ENCODE data around the gene AGPAT1. TPM values are rescaled to one million over a fixed set of nuclear protein-coding genes. Genes with fewer than 3 reads are reported as not detected.

AGPAT1 gene
- total RNA-seq, 3 donors from 2014 or later = 49.0 to 60.1 (median 56.2) TPM

DNA sequence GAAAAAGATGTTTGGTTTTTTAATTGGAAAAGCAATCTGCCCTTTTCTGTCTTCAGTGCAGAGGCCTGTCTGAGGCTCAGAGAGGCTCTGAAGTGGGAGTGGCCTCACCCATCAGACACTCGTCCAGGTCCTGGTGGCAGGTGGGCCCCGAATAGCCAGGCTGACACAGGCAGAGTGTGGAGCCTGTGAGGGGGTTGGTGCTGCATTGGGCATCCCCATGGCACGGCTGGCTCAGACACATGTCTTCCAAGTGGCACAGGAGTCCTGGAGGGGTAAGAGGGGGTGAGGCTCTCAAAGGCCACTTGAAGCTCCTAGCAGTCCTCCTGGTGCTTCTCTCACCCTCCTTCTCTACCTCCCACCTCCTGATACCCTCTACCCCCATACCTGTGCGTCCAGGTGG, 44.1 kb upstream of the AGPAT1 start:
- intact Hi-C loops (cut with DNase I, micrococcal nuclease) = no loop called here
- H3K4me1 ChIP-seq (ENCODE audit: low read depth) = no peaks in the 10 kb centered on the region
- DNase-seq (no peak), ATAC-seq (no peak)
- no peaks in the 10 kb centered on the region for H3K36me3 ChIP-seq (ENCODE audit: low read depth)
- H3K4me3 ChIP-seq = no peak overlapping the region
- TF ChIP-seq, protein P1, sequence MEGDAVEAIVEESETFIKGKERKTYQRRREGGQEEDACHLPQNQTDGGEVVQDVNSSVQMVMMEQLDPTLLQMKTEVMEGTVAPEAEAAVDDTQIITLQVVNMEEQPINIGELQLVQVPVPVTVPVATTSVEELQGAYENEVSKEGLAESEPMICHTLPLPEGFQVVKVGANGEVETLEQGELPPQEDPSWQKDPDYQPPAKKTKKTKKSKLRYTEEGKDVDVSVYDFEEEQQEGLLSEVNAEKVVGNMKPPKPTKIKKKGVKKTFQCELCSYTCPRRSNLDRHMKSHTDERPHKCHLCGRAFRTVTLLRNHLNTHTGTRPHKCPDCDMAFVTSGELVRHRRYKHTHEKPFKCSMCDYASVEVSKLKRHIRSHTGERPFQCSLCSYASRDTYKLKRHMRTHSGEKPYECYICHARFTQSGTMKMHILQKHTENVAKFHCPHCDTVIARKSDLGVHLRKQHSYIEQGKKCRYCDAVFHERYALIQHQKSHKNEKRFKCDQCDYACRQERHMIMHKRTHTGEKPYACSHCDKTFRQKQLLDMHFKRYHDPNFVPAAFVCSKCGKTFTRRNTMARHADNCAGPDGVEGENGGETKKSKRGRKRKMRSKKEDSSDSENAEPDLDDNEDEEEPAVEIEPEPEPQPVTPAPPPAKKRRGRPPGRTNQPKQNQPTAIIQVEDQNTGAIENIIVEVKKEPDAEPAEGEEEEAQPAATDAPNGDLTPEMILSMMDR (IDR thresholded peaks at IDR 0.05) = no peak
- H3K9me3 ChIP-seq = no peaks in the 10 kb centered on the region

DNA sequence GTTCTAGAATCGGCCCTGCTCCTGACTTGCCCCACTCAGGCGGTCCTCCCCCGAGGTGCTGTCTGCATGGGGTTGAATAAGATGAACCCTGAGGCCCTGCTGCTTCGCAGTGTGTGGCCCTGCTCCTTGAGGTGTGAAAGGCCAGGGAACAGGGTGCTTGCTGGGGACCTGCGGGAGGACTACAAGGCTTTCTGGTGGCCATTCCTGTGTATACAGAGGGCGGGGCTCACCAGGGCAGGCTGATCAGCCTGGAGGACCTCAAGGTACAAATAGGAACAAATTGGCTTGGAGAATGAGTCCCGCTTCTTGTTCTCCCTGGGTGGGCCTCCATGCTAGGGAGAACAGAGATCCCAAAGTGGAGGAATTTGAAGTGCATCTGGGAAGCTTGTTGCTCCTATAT, 42.3 kb upstream of the AGPAT1 start:
- TF ChIP-seq, protein P1 (IDR thresholded peaks at IDR 0.05) = no peak
- ATAC-seq (no peak), DNase-seq (no peak)
- Histone ChIP-seq H3K9me3 (no peaks in the 10 kb centered on the region), H3K36me3 (ENCODE audit: low read depth) (no peaks in the 10 kb centered on the region), H3K4me3 (no peak overlapping the region), H3K4me1 (ENCODE audit: low read depth) (no peaks in the 10 kb centered on the region)
- intact Hi-C loops (cut with DNase I, micrococcal nuclease) = no loop called here

DNA sequence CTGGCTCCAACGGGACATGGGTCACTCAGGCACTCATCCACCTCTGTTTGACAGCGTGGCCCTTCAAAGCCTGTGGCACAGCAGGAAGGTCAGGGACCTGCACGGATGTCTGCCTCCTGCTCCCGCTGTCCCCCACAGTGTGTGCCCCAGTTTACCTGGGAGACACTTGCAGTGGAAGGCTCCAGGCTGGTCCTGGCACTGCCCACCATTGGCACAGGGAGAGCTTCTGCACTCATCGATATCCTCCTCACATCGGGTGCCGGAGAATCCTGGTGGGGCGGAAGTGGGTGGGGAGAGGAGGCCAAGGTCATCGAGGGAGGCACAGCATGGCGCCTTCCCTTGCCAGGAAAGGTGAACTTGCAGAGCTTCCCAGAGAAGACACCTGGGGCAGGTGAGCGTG, 41.1 kb upstream of the AGPAT1 start:
- H3K36me3 ChIP-seq (ENCODE audit: low read depth) = no peaks in the 10 kb centered on the region
- no peaks in the 10 kb centered on the region for H3K4me1 ChIP-seq (ENCODE audit: low read depth)
- DNase-seq = no peak
- TF ChIP-seq, protein P1 (IDR thresholded peaks at IDR 0.05) = no peak
- no peaks in the 10 kb centered on the region for H3K9me3 ChIP-seq
- H3K4me3 ChIP-seq = no peak overlapping the region
- intact Hi-C loops (cut with DNase I, micrococcal nuclease) = no loop called here
- no peak for ATAC-seq

DNA sequence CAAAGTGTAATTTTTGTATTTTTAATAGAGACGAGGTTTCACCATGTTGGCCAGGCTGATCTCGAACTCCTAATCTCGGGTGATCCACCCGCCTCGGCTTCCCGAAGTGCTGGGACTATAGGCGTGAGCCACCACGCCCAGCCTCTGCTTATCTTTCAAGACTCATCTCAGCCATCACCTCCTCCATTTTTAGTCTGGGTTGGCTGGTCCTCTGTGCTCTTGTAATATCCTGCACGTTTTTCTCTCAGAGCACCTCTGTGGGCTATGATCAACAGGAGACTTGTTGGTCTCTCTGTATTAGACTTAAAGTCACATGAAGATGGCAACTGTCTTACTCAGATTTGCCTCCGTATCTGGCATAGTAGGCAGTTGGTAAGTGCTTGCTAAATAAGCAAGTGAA, 40.4 kb upstream of the AGPAT1 start:
- no peak for DNase-seq
- ATAC-seq = no peak
- no peaks in the 10 kb centered on the region for H3K36me3 ChIP-seq (ENCODE audit: low read depth)
- no peaks in the 10 kb centered on the region for H3K4me1 ChIP-seq (ENCODE audit: low read depth)
- TF ChIP-seq, protein P1 (IDR thresholded peaks at IDR 0.05) = no peak
- H3K4me3 ChIP-seq = no peak overlapping the region
- H3K9me3 ChIP-seq = no peaks in the 10 kb centered on the region
- intact Hi-C loops (cut with DNase I, micrococcal nuclease) = no loop called here

DNA sequence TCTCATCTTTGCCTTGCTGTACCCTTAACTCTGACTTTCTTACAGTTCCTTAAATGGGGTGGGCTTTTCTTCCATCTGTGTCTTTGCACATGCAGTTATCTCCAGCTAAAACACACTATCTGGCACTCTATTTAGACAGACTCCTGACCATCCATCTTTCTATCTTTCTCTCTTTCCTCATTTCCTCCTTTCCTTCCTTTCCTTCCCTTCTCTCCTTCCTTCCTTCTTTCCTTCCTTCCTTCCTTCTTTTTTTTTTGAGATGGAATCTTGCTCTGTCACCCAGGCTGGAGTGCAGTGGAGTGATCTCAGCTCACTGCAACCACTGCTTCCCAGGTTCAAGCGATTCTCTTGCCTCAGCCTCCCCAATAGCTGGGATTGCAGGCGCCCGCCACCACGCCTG, 39.7 kb upstream of the AGPAT1 start:
- Histone ChIP-seq H3K9me3 (no peaks in the 10 kb centered on the region), H3K4me1 (ENCODE audit: low read depth) (no peaks in the 10 kb centered on the region), H3K36me3 (ENCODE audit: low read depth) (no peaks in the 10 kb centered on the region), H3K4me3 (no peak overlapping the region)
- intact Hi-C loops (cut with DNase I, micrococcal nuclease) = no loop called here
- no peak for DNase-seq
- TF ChIP-seq, protein P1 (IDR thresholded peaks at IDR 0.05) = no peak
- ATAC-seq = no peak

DNA sequence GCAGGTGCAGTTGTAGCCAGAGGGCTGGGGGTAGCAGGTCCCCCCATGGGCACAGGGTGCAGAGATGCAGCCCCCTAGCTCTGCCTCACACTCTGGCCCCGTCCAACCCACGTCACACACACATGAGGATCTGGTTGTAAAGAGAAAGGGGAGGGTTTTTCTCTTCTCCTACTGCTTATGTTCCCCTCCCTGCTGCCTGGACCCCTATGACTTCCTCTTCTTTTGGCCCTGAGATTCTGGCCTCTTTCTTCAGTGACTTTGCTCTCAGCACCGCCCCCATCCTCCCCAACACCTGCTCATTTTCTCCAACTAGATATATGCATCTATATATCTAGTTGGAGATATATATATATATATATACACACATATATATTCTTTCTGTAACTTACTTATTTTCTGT, 38.2 kb upstream of the AGPAT1 start:
- no peaks in the 10 kb centered on the region for H3K36me3 ChIP-seq (ENCODE audit: low read depth)
- DNase-seq = no peak
- no peaks in the 10 kb centered on the region for H3K4me1 ChIP-seq (ENCODE audit: low read depth)
- ATAC-seq = no peak
- TF ChIP-seq, protein P1 (IDR thresholded peaks at IDR 0.05) = no peak
- H3K9me3 ChIP-seq = no peaks in the 10 kb centered on the region
- no peak overlapping the region for H3K4me3 ChIP-seq
- intact Hi-C loops (cut with DNase I, micrococcal nuclease) = no loop called here

All from mucosa of descending colon (tissue), 3 donors.